Endothelial cell of umbilical vein (primary cell): ENCODE data around the gene CBLN1. TPM values are rescaled to one million over a fixed set of nuclear protein-coding genes. Genes with fewer than 3 reads are reported as not detected.

Source experiments
- Bru-seq: library from RNA; stranded (reverse); fragments of 400-500 nt; gene quantifications from one replicate; lab custom pipeline; 2021; lab: Mats Ljungman, UMichigan
- BruChase-seq, 2 experiments: library from RNA; stranded (reverse); fragments of 400-500 nt; gene quantifications; one replicate each; lab custom pipeline; 2021; lab: Mats Ljungman, UMichigan
- BruUV-seq: library from RNA; stranded (reverse); fragments of 400-500 nt; replicated peaks from 2 replicates; lab custom pipeline; 2021; lab: Mats Ljungman, UMichigan
- CTCF ChIA-PET: fragments of 300-600, 350-600 bp; sonication (Branson Sonifier 250); formaldehyde crosslinking; loops from one replicate; lab custom pipeline; 2021; ENCODE audit warnings: antibody characterized with exemption, inconsistent platforms; lab: Charles Lee
- POLR2A ChIA-PET: fragments of 300-600, 350-600 bp; sonication (Branson Sonifier 250); formaldehyde crosslinking; loops from one replicate; lab custom pipeline; 2021; ENCODE audit warnings: antibody characterized with exemption, inconsistent platforms; lab: Charles Lee
- DNase-seq: peaks from one replicate; pipeline ENCODE4 v3.0.0-alpha.2; 2011; ENCODE audit warnings: low read depth, low spot score
- FAIRE-seq: peaks from 2 replicates; lab custom pipeline; 2011; peaks lifted over from hg19 to GRCh38; lab: Jason Lieb, UNC
- H2AFZ ChIP-seq: 2 replicates; pipeline ENCODE4 v1.6.0; 2012; ENCODE audit warnings: low read depth, low read length, control low read depth, inconsistent platforms
- H3K27ac ChIP-seq: 2 replicates; pipeline ENCODE4 v1.5.1; 2011; ENCODE audit warnings: low read depth, mild to moderate bottlenecking, control low read depth, low read length, moderate library complexity; ENCODE audit not compliant: insufficient read depth
- H3K27me3 ChIP-seq, 2 experiments: 2 replicates each; pipeline versions ENCODE4 v1.6.0 to v1.6.1; 2011; ENCODE audit warnings: low read length in 2 of 2, mixed read lengths in 1 of 2; ENCODE audit not compliant: control insufficient read depth in 2 of 2, insufficient read depth in 2 of 2
- H3K36me3 ChIP-seq, 2 experiments: 2 replicates in 1 of 2; 3 replicates in 1 of 2; pipeline ENCODE4 v1.5.1; 2011; ENCODE audit warnings: low read length in 2 of 2, mild to moderate bottlenecking in 1 of 2, moderate library complexity in 1 of 2; ENCODE audit not compliant: control insufficient read depth in 2 of 2, insufficient read depth in 2 of 2; ENCODE audit errors: extremely low read depth in 1 of 2
- H3K4me1 ChIP-seq: 3 replicates; pipeline ENCODE4 v1.5.1; 2011; ENCODE audit warnings: mild to moderate bottlenecking, low read length; ENCODE audit not compliant: control insufficient read depth, insufficient read depth; ENCODE audit errors: extremely low read depth
- H3K4me2 ChIP-seq: 2 replicates; pipeline ENCODE4 v1.6.1; 2011; ENCODE audit warnings: low read length, control low read depth, mixed read lengths; ENCODE audit not compliant: insufficient read depth
- H3K4me3 ChIP-seq, 3 experiments: fragments of 200-600 bp in 1 of 3; sonication (generic), shearing (Covaris generic) in 1 of 3; replicated peaks in 1 of 3; 2 replicates each; pipeline ENCODE4 v1.5.1; 2011 to 2016; ENCODE audit warnings: control low read depth in 3 of 3, low read length in 3 of 3, mild to moderate bottlenecking in 2 of 3, inconsistent platforms in 1 of 3, low read depth in 1 of 3, moderate library complexity in 1 of 3; ENCODE audit not compliant: insufficient read depth in 1 of 3
- H3K79me2 ChIP-seq: 2 replicates; pipeline ENCODE4 v1.6.0; 2012; ENCODE audit warnings: low read length, inconsistent platforms; ENCODE audit not compliant: control insufficient read depth, insufficient read depth
- H3K9ac ChIP-seq: replicated peaks from 2 replicates; pipeline ENCODE3; 2011; ENCODE audit warnings: low read length, control low read depth; ENCODE audit not compliant: insufficient read depth; ENCODE audit errors: extremely low read depth
- H3K9me1 ChIP-seq: replicated peaks from 3 replicates; pipeline ENCODE4 v1.6.0; 2011; ENCODE audit warnings: mild to moderate bottlenecking, low read length; ENCODE audit not compliant: control insufficient read depth, insufficient read depth; ENCODE audit errors: extremely low read depth
- H3K9me3 ChIP-seq: replicated peaks from 2 replicates; pipeline ENCODE4 v1.5.1; 2012; ENCODE audit warnings: low read length, inconsistent platforms; ENCODE audit not compliant: control insufficient read depth, insufficient read depth
- H4K20me1 ChIP-seq: replicated peaks from 2 replicates; pipeline ENCODE3; 2011; ENCODE audit warnings: mild to moderate bottlenecking, low read length; ENCODE audit not compliant: control insufficient read depth, insufficient read depth; ENCODE audit errors: extremely low read depth
- CTCF ChIP-seq, 2 donors: IDR thresholded peaks; 1 replicate in 1 of 2; 2 replicates in 1 of 2; pipeline ENCODE4 v1.5.1; 2011; ENCODE audit warnings: low read length in 2 of 2, mild to moderate bottlenecking in 2 of 2, moderate library complexity in 2 of 2, control low read depth in 1 of 2, inconsistent platforms in 1 of 2, low read depth in 1 of 2; ENCODE audit not compliant: insufficient read depth in 1 of 2; ENCODE audit errors: extremely low read depth in 1 of 2
- EZH2 ChIP-seq: IDR thresholded peaks from 2 replicates; pipeline ENCODE4 v1.6.1; 2012; ENCODE audit warnings: borderline replicate concordance, low read depth, mild to moderate bottlenecking, moderate library complexity, low read length, inconsistent platforms; ENCODE audit not compliant: severe bottlenecking
- FOS ChIP-seq: IDR thresholded peaks from 2 replicates; pipeline ENCODE4 v1.6.1; 2011; ENCODE audit warnings: mild to moderate bottlenecking, low read length, moderate library complexity, borderline replicate concordance; ENCODE audit not compliant: insufficient read depth
- GATA2 ChIP-seq: IDR thresholded peaks from 2 replicates; pipeline ENCODE4 v1.7.0; 2011; ENCODE audit warnings: low read depth, mild to moderate bottlenecking, moderate library complexity, mixed read lengths, low read length; ENCODE audit not compliant: insufficient read length, insufficient read depth
- JUN ChIP-seq: IDR thresholded peaks from 2 replicates; pipeline ENCODE4 v1.6.1; 2011; ENCODE audit warnings: borderline replicate concordance, low read depth; ENCODE audit not compliant: insufficient read length, insufficient read depth
- MAX ChIP-seq: IDR thresholded peaks from 2 replicates; pipeline ENCODE4 v1.6.1; 2011; ENCODE audit not compliant: insufficient read depth, insufficient read length
- MYC ChIP-seq: IDR thresholded peaks from one replicate; pipeline ENCODE4 v1.6.1; 2011; ENCODE audit warnings: mild to moderate bottlenecking, low read depth, low read length
- POLR2A ChIP-seq: IDR thresholded peaks from 2 replicates; pipeline ENCODE4 v1.6.1; 2012; ENCODE audit warnings: low read depth, mild to moderate bottlenecking, control low read depth, low read length
- POLR2AphosphoS5 ChIP-seq: IDR thresholded peaks from 2 replicates; pipeline ENCODE4 v1.6.1; 2012; ENCODE audit warnings: low read depth, mild to moderate bottlenecking, control low read depth, low read length, moderate library complexity; ENCODE audit not compliant: insufficient read depth
- dilution Hi-C: fragments of 300-500 bp; cut with MboI; formaldehyde crosslinking; loops from one replicate; pipeline ENCODE4 v1.15.0; 2019; ENCODE audit warnings: low sequenced_read_pairs; ENCODE audit not compliant: extremely low pct_ligation_motif_present
- intact Hi-C: fragments of 100-400 bp; cut with micrococcal nuclease; formaldehyde crosslinking; loops from one replicate; pipeline ENCODE4 v1.10.0; 2022
- long read RNA-seq: library from polyadenylated mRNA; stranded (forward); transcript quantifications from one replicate; pipeline ENCODE4 v2.0.0, GENCODE V29; 2021
- polyA minus RNA-seq, 3 experiments: library from RNA; depleted of rRNA, polyadenylated mRNA; stranded (reverse); fragments of >200 nt; gene quantifications; 1 replicate in 1 of 3; 2 replicates in 2 of 3; pipeline ENCODE4 v1.2.3, GENCODE V29; 2011
- polyA plus RNA-seq, 4 experiments: library from polyadenylated mRNA; depleted of rRNA in 3 of 4; stranded (reverse) in 3 of 4; unstranded in 1 of 4; fragments of >200 nt; gene quantifications; 2 replicates each; pipeline versions ENCODE4 v1.2.1 to v1.2.3, GENCODE V29; 2011 to 2012; ENCODE audit warnings: missing spikeins in 1 of 4
- total RNA-seq: library from RNA; stranded (reverse); gene quantifications from 2 replicates; pipeline ENCODE4 v1.2.3, GENCODE V29; 2021

Gene CBLN1
- not detected in 2 replicates for total RNA-seq
- not detected in 2 replicates for polyA plus RNA-seq
- polyA plus RNA-seq (2011; cell fraction: cytosol; rRNA removed): not detected in 2 replicates
- not detected in 2 replicates for polyA plus RNA-seq (2011; cell fraction: nucleus; rRNA removed)
- polyA plus RNA-seq (2012): not detected in 2 replicates
- not detected in 2 replicates for polyA minus RNA-seq
- not detected for polyA minus RNA-seq (2011; cell fraction: cytosol; rRNA and poly(A)+ RNA removed)
- polyA minus RNA-seq (2011; cell fraction: nucleus; rRNA and poly(A)+ RNA removed): not detected in 2 replicates
- not detected for Bru-seq, nascent RNA
- percentile 18 among the genes with signal in this experiment for BruChase-seq, experiment 1, labeled RNA remaining after a 6-hour chase
- not detected for BruChase-seq, experiment 2, labeled RNA remaining after a 2-hour chase
- long read RNA-seq: 0 reads

- peaks cover 60 to 70% of the 10 kb centered on the region in 2 experiments for H3K27me3 ChIP-seq
- peak within 1 kb of the TSS; percentile 76 for H2AFZ ChIP-seq
Measured at GRCh38 chr16:49281480-49281842, at the start of gene CBLN1. CBLN1 (minus strand) TSS chr16:49281838; CDS start chr16:49281465, 373 bp downstream.

More at GRCh38 chr16:49281480-49281842, at the start of gene CBLN1:
- TF ChIP-seq GATA2: no peak
- TF ChIP-seq POLR2A: no peak
- TF ChIP-seq POLR2AphosphoS5: no peak
- TF ChIP-seq EZH2: no peak
- TF ChIP-seq FOS: no peak
- TF ChIP-seq MAX: no peak
- TF ChIP-seq MYC: no peak
- no peak for TF ChIP-seq CTCF (IDR thresholded peaks at IDR 0.05; ENCODE audit: extremely low read depth in 1 of 2, insufficient read depth in 1 of 2, low read depth in 1 of 2, low read length in 2 of 2)
- no peak for TF ChIP-seq JUN
- DNase-seq (no peak), FAIRE-seq (no peak)
- Histone ChIP-seq H3K4me3 (peak within 1 kb of the TSS in 1 of 3 experiments; percentile 36), H3K9me1 (no peaks in the 10 kb centered on the region), H3K27ac (no peak within 1 kb of the TSS), H3K9ac (no peak within 1 kb of the TSS), H3K9me3 (no peaks in the 10 kb centered on the region), H4K20me1 (no peaks in the 10 kb centered on the region), H3K79me2 (no peaks in the 10 kb centered on the region), H3K4me1 (peaks cover 2% of the 10 kb centered on the region), H3K36me3 (no peaks in the 10 kb centered on the region), H3K4me2 (peak within 1 kb of the TSS; percentile 12)
- ChIA-PET POLR2A (no interaction called here), CTCF (no interaction called here)
- no TSS peak for BruUV-seq
- intact Hi-C loops (no loop called here), dilution Hi-C loops (no loop called here)
